Psoas muscle (tissue), 8 donors: ENCODE data around the gene GRAMD2A. TPM values are rescaled to one million over a fixed set of nuclear protein-coding genes. Genes with fewer than 3 reads are reported as not detected.

ENCODE experiments used
- ATAC-seq, 4 donors: fragments of 200-7000 bp; cut with Tn5 transposase; one replicate each; pipeline ENCODE4 v1.9.1; 2020; ENCODE audit warnings: moderate library complexity in 3 of 4, mild to moderate bottlenecking in 2 of 4
- DNase-seq, 2 donors: peaks; one replicate each; pipeline ENCODE4 v3.0.0-alpha.2; 2020
- H3K27ac ChIP-seq: fragments of 200-600 bp; one replicate; pipeline ENCODE4 v1.8.0; 2022
- H3K27me3 ChIP-seq, 3 donors: fragments of 200-600 bp in 1 of 3; one replicate each; pipeline versions ENCODE4 v1.6.1 to v1.8.0; 2013 to 2022; ENCODE audit warnings: low read length in 2 of 3, mild to moderate bottlenecking in 2 of 3, moderate library complexity in 1 of 3; ENCODE audit not compliant: insufficient read depth in 3 of 3
- H3K36me3 ChIP-seq, 2 donors: fragments of 200-600 bp in 1 of 2; one replicate each; pipeline versions ENCODE4 v1.6.1 to v1.8.0; 2013 to 2022; ENCODE audit warnings: low read depth in 1 of 2, mild to moderate bottlenecking in 1 of 2, moderate library complexity in 1 of 2; ENCODE audit not compliant: insufficient read depth in 1 of 2
- H3K4me1 ChIP-seq: fragments of 200-600 bp; one replicate; pipeline ENCODE4 v1.8.0; 2022
- H3K4me3 ChIP-seq: fragments of 200-600 bp; one replicate; pipeline ENCODE4 v1.8.0; 2022; ENCODE audit warnings: mild to moderate bottlenecking
- H3K9me3 ChIP-seq: fragments of 200-600 bp; one replicate; pipeline ENCODE4 v1.8.0; 2022
- CTCF ChIP-seq: fragments of 200-600 bp; IDR thresholded peaks from one replicate; pipeline ENCODE4 v1.8.0; 2022; ENCODE audit warnings: antibody characterized with exemption
- WGBS, 3 donors: extraction: QIAGEN DNeasy Blood & Tissue Kit; methylation state at CpG; one replicate each; pipeline versions ENCODE4 v1.1.6 to v1.1.7; 2013; 5-methylcytosine and 5-hydroxymethylcytosine counted together
- intact Hi-C, 2 donors: fragments of 100-400 bp; cut with DNase I; formaldehyde crosslinking; loops; one replicate each; pipeline versions ENCODE4 v1.11.0 to v1.14.2; 2022
- polyA plus RNA-seq, 3 donors: library from polyadenylated mRNA; stranded (reverse); fragments of 200-250 nt; gene quantifications; one replicate each; pipeline ENCODE4 v1.2.3, GENCODE V29; 2013
- total RNA-seq, 4 donors: library from RNA; stranded (reverse); fragmentation: NEBNext Ultra II Directional in 2 of 4; extraction: Animal tissue kit (Norgen Biotek cat#: 25700) in 2 of 4; gene quantifications; one replicate each; pipeline versions ENCODE4 v1.2.1 to v1.2.4, GENCODE V29; 2021 to 2023
- donor health status: healthy with polysubstance abuse.
- donor health status: DM: no; HTN: no; CAD: no; lungs with moderate emphysema.
- donor health status: Bipolar disorder and iron deficiency.
- donor health status: healthy.
- donor health status: DM: yes; HTN: yes; CAD: no.
- donor health status: DM: no; HTN: no; CAD: no.
- donor health status: DM: no; HTN: no; CAD: no.
- donor health status: DM: yes; HTN: yes; CAD: no.

The GRAMD2A gene
- total and polyA plus RNA-seq, 7 donors = 0.01 TPM; not detected in 6

GRCh38 chr15:72203507-72203837 is 5.9 kb upstream of the GRAMD2A start:
- H3K4me1 ChIP-seq = peaks cover 50% of the 10 kb centered on the region
- WGBS, 3 donors = 10 to 15% (median 12%) methylated on average over 5 of the region's 5 CpGs
- H3K36me3 ChIP-seq = peaks cover 27 to 98% of the 10 kb centered on the region in 2 donors
- H3K4me3 ChIP-seq = no peak overlapping the region
- DNase-seq (peak; percentile 64 to 74), ATAC-seq (peak; percentile 58 to 74 (median 68))
- H3K9me3 ChIP-seq = no peaks in the 10 kb centered on the region
- no peaks in the 10 kb centered on the region for H3K27me3 ChIP-seq
- intact Hi-C loops = loop anchor here in 1 of 2 donors (5.0 to 10.0 kb wide), 2 partner anchors 69 to 271 kb away; partner anchors contain the start of genes ARIH1 and PARP6
- H3K27ac ChIP-seq = peak overlapping the region; percentile 91
- no peak for TF ChIP-seq CTCF

GRCh38 chr15:72202801-72203506 is 5.4 kb upstream of the GRAMD2A start:
- 50 to 67% (median 56%) methylated on average over 8 of the region's 8 CpGs for WGBS, 3 donors
- no peak for DNase-seq

GRCh38 chr15:72202302-72202701 is 4.7 kb upstream of the GRAMD2A start:
- Histone ChIP-seq H3K4me1 (peaks cover 50% of the 10 kb centered on the region), H3K27me3 (no peaks in the 10 kb centered on the region), H3K27ac (peak overlapping the region; percentile 91), H3K4me3 (peak overlapping the region; percentile 14), H3K9me3 (no peaks in the 10 kb centered on the region), H3K36me3 (peaks cover 27 to 86% of the 10 kb centered on the region in 2 donors)
- DNase-seq (no peak), ATAC-seq (no peak)
- 56 to 81% (median 60%) methylated on average over 13 of the region's 13 CpGs for WGBS, 3 donors
- intact Hi-C loops = loop anchor here in 1 of 2 donors (5.0 to 10.0 kb wide), 2 partner anchors 70 to 272 kb away; partner anchors contain the start of genes ARIH1 and PARP6
- no peak for TF ChIP-seq CTCF

More at GRCh38 chr15:72202801-72203506, 5.4 kb upstream of the GRAMD2A start:
- no peak overlapping the region for H3K4me3 ChIP-seq
- no peaks in the 10 kb centered on the region for H3K9me3 ChIP-seq
- ATAC-seq = peak in 1 of 4 donors; percentile 5
- H3K4me1 ChIP-seq = peaks cover 50% of the 10 kb centered on the region
- intact Hi-C loops = loop anchor here in 1 of 2 donors (5.0 to 10.0 kb wide), 2 partner anchors 69 to 272 kb away; partner anchors contain the start of genes ARIH1 and PARP6
- no peaks in the 10 kb centered on the region for H3K27me3 ChIP-seq
- H3K27ac ChIP-seq = peak overlapping the region; percentile 91
- peaks cover 27 to 92% of the 10 kb centered on the region in 2 donors for H3K36me3 ChIP-seq
- no peak for TF ChIP-seq CTCF

GRCh38 chr15:72201391-72201921 is 3.9 kb upstream of the GRAMD2A start:
- peaks cover 50% of the 10 kb centered on the region for H3K4me1 ChIP-seq
- DNase-seq (no peak), ATAC-seq (peak; percentile 52 to 75 (median 68))
- no peak for TF ChIP-seq CTCF
- peak overlapping the region; percentile 15 for H3K4me3 ChIP-seq
- intact Hi-C loops = loop anchor here in 1 of 2 donors (2.0 to 10.0 kb wide), 3 partner anchors 29 to 273 kb away; partner anchors contain the start of genes ARIH1, PARP6 and PKM
- peak overlapping the region; percentile 91 for H3K27ac ChIP-seq
- 10 to 36% (median 23%) methylated on average over 3 of the region's 3 CpGs for WGBS, 3 donors
- H3K36me3 ChIP-seq = peaks cover 24 to 77% of the 10 kb centered on the region in 2 donors
- H3K9me3 ChIP-seq = no peaks in the 10 kb centered on the region
- H3K27me3 ChIP-seq = no peaks in the 10 kb centered on the region
